Astrocyte (in vitro differentiated cells and primary cell): ENCODE results near the gene FAM181B. TPM values are rescaled to one million over a fixed set of nuclear protein-coding genes. Genes with fewer than 3 reads are reported as not detected.

Source experiments
- DNase-seq: peaks from one replicate; pipeline ENCODE4 v3.0.0-alpha.2; 2010; ENCODE audit warnings: low read depth
- FAIRE-seq: peaks from 2 replicates; lab custom pipeline; 2011; peaks lifted over from hg19 to GRCh38; lab: Jason Lieb, UNC
- H2AFZ ChIP-seq: 2 replicates; pipeline ENCODE4 v1.6.0; 2012; ENCODE audit warnings: low read depth, low read length, inconsistent platforms
- H3K27ac ChIP-seq: 2 replicates; pipeline ENCODE4 v1.5.1; 2011; ENCODE audit warnings: low read depth, low read length, inconsistent platforms
- H3K27me3 ChIP-seq: 2 replicates; pipeline ENCODE4 v1.6.0; 2011; ENCODE audit warnings: low read length, inconsistent platforms; ENCODE audit not compliant: insufficient read depth
- H3K36me3 ChIP-seq: 2 replicates; pipeline ENCODE4 v1.5.1; 2011; ENCODE audit warnings: low read length, inconsistent platforms; ENCODE audit not compliant: insufficient read depth
- H3K4me1 ChIP-seq: 2 replicates; pipeline ENCODE4 v1.5.1; 2011; ENCODE audit warnings: low read length, inconsistent platforms; ENCODE audit not compliant: insufficient read depth
- H3K4me2 ChIP-seq: 2 replicates; pipeline ENCODE4 v1.6.0; 2012; ENCODE audit warnings: low read length, inconsistent platforms
- H3K4me3 ChIP-seq: 2 replicates; pipeline ENCODE4 v1.5.1; 2011; ENCODE audit warnings: low read depth, mild to moderate bottlenecking, low read length, inconsistent platforms; ENCODE audit not compliant: insufficient read depth
- H3K79me2 ChIP-seq: 2 replicates; pipeline ENCODE4 v1.6.0; 2012; ENCODE audit warnings: mild to moderate bottlenecking, low read length, inconsistent platforms; ENCODE audit not compliant: insufficient read depth
- H3K9ac ChIP-seq: 2 replicates; pipeline ENCODE4 v1.6.0; 2012; ENCODE audit warnings: mild to moderate bottlenecking, low read length, inconsistent platforms
- H3K9me3 ChIP-seq: 2 replicates; pipeline ENCODE4 v1.5.1; 2012; ENCODE audit warnings: low read depth, mild to moderate bottlenecking, low read length, inconsistent platforms; ENCODE audit not compliant: insufficient read depth
- H4K20me1 ChIP-seq: 2 replicates; pipeline ENCODE4 v1.6.0; 2012; ENCODE audit warnings: low read length, inconsistent platforms; ENCODE audit not compliant: insufficient read depth
- H3K27ac Mint-ChIP-seq: one replicate; pipeline ENCODE4 v1.8.0; 2021; ENCODE audit warnings: mild to moderate bottlenecking, mixed read lengths; ENCODE audit not compliant: unreplicated experiment
- H3K27me3 Mint-ChIP-seq: one replicate; pipeline ENCODE4 v1.8.0; 2021; ENCODE audit warnings: low read depth, mixed read lengths; ENCODE audit not compliant: unreplicated experiment
- H3K36me3 Mint-ChIP-seq: one replicate; pipeline ENCODE4 v1.8.0; 2021; ENCODE audit warnings: low read depth, mixed read lengths; ENCODE audit not compliant: unreplicated experiment
- H3K4me1 Mint-ChIP-seq: one replicate; pipeline ENCODE4 v1.8.0; 2021; ENCODE audit warnings: low read depth, mixed read lengths; ENCODE audit not compliant: unreplicated experiment
- H3K4me3 Mint-ChIP-seq: one replicate; pipeline ENCODE4 v1.8.0; 2021; ENCODE audit warnings: mild to moderate bottlenecking, moderate library complexity, mixed read lengths; ENCODE audit not compliant: unreplicated experiment
- H3K9me3 Mint-ChIP-seq: one replicate; pipeline ENCODE4 v1.8.0; 2021; ENCODE audit warnings: mild to moderate bottlenecking, mixed read lengths; ENCODE audit not compliant: unreplicated experiment
- CTCF ChIP-seq: IDR thresholded peaks from 2 replicates; pipeline ENCODE4 v1.5.1; 2011; ENCODE audit warnings: low read depth, mild to moderate bottlenecking, inconsistent platforms, low read length, moderate library complexity; ENCODE audit not compliant: insufficient read depth
- EZH2 ChIP-seq: IDR thresholded peaks from 2 replicates; pipeline ENCODE4 v1.6.1; 2012; ENCODE audit warnings: mild to moderate bottlenecking, low read length, inconsistent platforms; ENCODE audit not compliant: insufficient read depth
- total RNA-seq: library from RNA; stranded (reverse); gene quantifications from 2 replicates; pipeline ENCODE4 v1.2.1, GENCODE V29; 2021

Gene FAM181B
- total RNA-seq, 1 donor from 2014 or later: 0.11 TPM

- Mint-ChIP-seq H3K36me3 (no peaks in the 10 kb centered on the region), H3K4me3 (no peak overlapping the region)
These were observed 41.6 kb upstream of the FAM181B start for GRCh38 chr11:82775218-82775617.

GRCh38 chr11:82771781-82772180, 38.1 kb upstream of the FAM181B start:
- FAIRE-seq: no peak
- H3K27me3 Mint-ChIP-seq: no peaks in the 10 kb centered on the region

More at GRCh38 chr11:82775218-82775617, 41.6 kb upstream of the FAM181B start:
- Mint-ChIP-seq H3K27me3 (no peaks in the 10 kb centered on the region), H3K9me3 (peaks cover 6% of the 10 kb centered on the region), H3K4me1 (no peaks in the 10 kb centered on the region), H3K27ac (no peak overlapping the region)
- Histone ChIP-seq H3K4me3 (no peak overlapping the region), H3K9me3 (no peaks in the 10 kb centered on the region), H4K20me1 (no peaks in the 10 kb centered on the region), H3K27ac (no peak overlapping the region), H3K36me3 (no peaks in the 10 kb centered on the region), H3K9ac (no peak overlapping the region), H3K4me1 (peaks cover 4% of the 10 kb centered on the region), H3K27me3 (no peaks in the 10 kb centered on the region), H3K4me2 (no peak overlapping the region), H3K79me2 (no peaks in the 10 kb centered on the region), H2AFZ (no peak overlapping the region)
- no peak for FAIRE-seq
- no peak for TF ChIP-seq EZH2
- TF ChIP-seq CTCF: no peak
- no peak for DNase-seq

More at GRCh38 chr11:82771781-82772180, 38.1 kb upstream of the FAM181B start:
- no peaks in the 10 kb centered on the region for H3K79me2 ChIP-seq
- H3K27ac Mint-ChIP-seq: no peak overlapping the region
- no peak overlapping the region for H2AFZ ChIP-seq
- no peaks in the 10 kb centered on the region for H3K4me1 Mint-ChIP-seq
- H3K9me3 Mint-ChIP-seq: peaks cover 2% of the 10 kb centered on the region
- H3K27me3 ChIP-seq: peaks cover 2% of the 10 kb centered on the region
- no peak overlapping the region for H3K27ac ChIP-seq
- peaks cover 4% of the 10 kb centered on the region for H3K4me1 ChIP-seq
- H3K4me2 ChIP-seq: no peak overlapping the region
- H4K20me1 ChIP-seq: no peaks in the 10 kb centered on the region
- H3K4me3 ChIP-seq: no peak overlapping the region
- no peak for DNase-seq
- TF ChIP-seq EZH2 (no peak), CTCF (no peak)
- H3K9me3 ChIP-seq: no peaks in the 10 kb centered on the region
- no peak overlapping the region for H3K4me3 Mint-ChIP-seq
- no peak overlapping the region for H3K9ac ChIP-seq
- no peaks in the 10 kb centered on the region for H3K36me3 Mint-ChIP-seq
- H3K36me3 ChIP-seq: no peaks in the 10 kb centered on the region
